Suppressor macrophage (primary cell): Measurements from ENCODE around the gene ZFYVE28.
A peak's percentile ranks its signal among the peaks of the same experiment; 100 is the strongest.
"Not testable (repeated sequence)": the region's sequence is repeated elsewhere in the genome, so short reads cannot be mapped to it uniquely, and the experiment has no call there.

Source experiments
- DNase-seq, 4 experiments: peaks; one replicate each; pipeline ENCODE4 v3.0.0-alpha.2; 2020 to 2022

ZFYVE28 gene

DNA sequence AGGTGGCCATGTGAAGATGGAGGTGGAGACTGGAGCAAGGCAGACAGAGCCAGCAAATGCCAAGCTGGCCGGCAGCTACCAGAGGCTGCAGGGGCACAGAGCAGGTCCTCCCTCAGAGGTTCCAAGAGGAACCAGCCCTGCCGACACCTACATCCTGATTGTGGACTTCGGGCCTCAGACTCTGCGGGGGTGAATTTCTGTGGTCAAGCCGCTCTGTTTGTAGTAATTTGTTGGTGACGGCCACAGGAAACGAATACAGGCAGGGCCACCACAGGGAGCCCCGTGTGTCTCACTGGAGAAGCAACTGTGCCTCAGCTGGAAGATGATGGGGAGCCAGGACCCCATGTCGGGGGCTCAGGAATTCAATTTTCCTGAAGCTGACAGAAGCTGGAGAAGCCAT is 28.3 kb downstream of the ZFYVE28 start:
- DNase-seq, result peak; percentile 61 to 81 (median 74)

DNA sequence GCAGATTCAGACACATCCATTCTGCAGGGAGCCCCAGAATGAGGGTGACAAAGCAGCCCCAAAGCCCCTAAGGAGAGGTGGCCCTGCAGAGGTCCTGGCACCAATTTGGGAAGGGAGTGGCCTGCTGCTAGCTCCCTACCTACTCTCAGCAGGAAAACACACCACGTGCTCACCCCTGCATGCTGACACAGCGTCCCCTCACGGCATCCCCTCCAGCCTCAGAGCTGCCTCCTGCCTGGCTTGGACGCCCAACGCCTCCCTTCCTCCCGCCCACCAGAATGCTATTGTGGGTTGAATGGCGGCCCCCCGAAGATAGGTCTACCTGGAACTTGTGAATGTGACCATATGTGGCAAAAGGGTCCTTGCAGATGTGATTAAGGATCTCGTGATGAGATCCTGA is 28.8 kb downstream of the ZFYVE28 start:
- DNase-seq, result no peak

DNA sequence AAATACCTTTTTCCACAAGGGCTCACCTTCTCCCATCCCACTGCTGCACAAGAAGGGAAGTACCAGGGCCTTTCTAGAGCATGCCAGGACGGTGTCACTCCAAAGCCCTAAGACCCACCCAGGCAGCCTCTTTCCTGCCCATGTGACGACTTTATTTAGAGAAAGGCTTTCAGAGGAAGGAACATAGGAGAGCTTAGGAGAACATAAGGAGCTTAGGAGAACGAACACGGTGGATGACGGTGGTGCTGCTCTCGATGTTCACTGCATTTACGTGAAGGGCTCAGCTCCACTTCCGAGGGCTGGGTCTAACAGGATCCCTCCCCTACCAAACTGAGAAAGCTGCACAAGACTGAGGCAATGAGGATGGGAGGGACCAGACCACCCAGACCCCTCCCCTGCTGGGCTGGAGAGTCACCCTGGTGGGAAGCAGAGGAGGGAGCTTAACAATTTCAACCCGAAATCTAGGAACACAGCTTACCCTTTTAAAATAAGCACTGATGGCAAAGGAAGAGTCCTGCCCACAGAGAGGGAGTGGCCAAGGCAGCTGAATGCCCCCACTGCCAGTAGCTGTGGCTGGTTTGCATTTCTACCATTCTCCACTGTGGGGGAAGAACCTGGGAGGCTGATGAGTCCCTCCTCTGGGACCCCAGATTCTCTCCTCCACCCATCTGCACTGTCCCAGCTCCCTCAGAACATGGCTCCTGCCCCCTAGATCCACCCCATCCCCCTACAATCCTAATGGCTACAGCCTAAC is 29.8 kb downstream of the ZFYVE28 start:
- peak in 3 of 4 experiments; percentile 32 to 46 (median 35) for DNase-seq

DNA sequence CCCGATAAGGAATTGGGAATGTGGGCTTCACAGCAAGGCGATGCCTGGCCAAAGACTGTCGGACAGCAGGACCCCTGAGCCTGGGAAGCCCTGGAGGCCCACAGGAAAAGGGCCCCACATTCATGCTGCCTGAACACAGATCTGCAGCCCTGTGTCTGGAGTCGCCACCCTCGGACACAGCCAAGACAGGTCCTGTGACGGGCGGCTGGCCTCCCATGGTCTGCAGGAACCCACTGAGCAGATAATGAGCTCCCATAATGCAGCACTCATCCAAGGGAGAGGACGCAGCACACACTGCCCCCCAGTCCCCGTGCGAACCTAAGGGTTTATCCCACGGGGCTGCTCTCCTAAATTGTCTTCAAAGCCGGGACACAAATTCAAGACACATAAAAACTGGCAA is 30.6 kb downstream of the ZFYVE28 start:
- no peak for DNase-seq

DNA sequence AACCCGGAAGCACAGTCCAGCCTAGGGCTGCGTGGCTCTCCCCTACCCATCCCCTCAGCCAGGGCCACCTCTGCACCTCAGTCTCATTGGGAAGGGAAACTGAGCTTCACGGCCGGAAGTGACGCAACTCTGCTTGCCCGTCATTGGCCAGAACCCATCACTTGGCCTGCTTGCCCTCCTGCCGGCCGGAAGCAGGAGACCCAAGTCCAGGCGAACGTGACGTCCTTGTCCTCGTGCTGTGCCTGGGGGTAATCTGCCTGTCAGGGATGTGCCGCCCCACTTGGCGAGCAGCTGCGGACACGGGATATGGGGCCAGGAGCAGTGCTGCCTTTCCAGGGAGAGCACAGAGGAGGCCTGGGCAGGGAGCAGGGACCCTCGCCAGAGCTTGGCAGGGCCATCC is 31.2 kb downstream of the ZFYVE28 start:
- no peak for DNase-seq

DNA sequence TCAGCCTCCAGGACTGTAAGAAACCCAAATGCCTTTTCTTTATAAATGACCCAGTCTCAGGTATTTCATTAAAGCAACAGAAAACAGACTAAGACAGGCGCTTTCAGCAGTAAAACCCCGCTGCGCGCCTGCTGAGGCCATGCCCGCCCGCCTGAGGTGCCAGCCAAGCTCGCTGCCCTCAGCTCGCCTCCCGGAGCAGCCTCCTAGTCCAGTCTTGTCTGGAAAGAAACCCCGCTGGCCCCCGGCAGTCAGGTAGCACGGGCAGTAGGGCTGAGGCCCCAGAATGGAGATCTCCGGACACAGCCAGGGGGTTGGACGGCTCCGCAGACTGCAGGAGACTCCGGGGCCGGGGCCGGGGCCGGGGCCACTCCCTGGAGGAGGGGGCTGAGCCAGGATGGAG is 31.7 kb downstream of the ZFYVE28 start:
- DNase-seq, result no peak

DNA sequence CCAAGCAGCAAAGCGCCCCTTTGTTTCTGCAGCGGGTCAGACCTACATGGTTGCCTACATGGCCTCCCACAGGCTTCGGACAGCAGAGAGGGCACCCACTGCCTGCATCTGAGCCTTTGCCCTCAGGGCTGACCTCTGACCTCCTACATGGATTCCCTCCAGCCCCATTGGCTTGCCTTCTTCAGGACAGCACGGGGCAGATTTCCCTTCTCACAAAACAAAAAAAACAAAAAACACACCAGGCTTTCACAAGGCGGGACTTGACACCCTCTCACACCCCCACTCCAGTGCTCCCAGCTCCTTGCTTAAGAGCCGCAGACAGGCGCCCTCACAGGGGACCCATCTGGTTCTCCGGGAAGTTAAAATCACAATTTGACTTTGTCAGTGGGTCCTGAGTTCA is 32.9 kb downstream of the ZFYVE28 start:
- no peak for DNase-seq

DNA sequence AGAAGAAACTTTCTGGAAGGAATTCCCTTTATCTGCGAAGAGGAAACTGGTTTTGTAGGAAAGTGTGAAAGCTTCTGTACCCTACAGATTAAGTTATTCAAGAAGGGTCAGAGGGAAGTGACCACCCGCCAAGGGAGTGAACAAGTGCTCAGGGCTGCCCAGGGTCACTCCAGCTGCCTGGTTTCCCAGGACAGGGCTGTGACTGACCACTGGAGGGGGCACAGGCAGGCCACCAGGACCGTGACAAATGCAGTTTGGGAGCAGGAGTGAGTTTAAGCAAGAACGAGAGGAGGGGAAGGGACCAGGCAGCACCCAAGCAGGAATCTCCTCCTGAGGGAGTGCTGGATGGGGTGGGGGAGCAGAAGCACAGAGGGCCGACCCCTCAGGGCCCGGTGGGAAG is 34.2 kb downstream of the ZFYVE28 start:
- peak in 1 of 4 experiments; percentile 11 for DNase-seq

DNA sequence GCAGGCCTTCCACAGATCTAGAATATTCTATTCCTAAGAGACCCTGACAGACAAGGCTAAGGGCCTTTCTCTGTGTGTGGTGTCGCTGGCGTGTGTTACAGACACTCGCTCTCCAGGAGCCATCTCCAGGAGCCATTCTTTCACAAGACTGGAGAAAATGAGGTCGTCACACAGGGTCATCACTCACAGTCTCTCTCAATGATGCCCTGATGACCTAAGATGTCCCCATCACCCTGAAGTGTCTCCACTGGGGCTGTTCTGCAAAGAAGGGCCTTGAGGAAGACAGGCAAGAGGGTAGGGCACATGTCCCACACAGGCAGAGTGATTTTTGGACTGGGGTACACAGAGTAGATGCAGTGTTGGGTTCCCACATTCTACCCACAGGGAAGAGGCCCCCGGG is 34.7 kb downstream of the ZFYVE28 start:
- peak in 3 of 4 experiments; percentile 24 to 46 (median 34) for DNase-seq

DNA sequence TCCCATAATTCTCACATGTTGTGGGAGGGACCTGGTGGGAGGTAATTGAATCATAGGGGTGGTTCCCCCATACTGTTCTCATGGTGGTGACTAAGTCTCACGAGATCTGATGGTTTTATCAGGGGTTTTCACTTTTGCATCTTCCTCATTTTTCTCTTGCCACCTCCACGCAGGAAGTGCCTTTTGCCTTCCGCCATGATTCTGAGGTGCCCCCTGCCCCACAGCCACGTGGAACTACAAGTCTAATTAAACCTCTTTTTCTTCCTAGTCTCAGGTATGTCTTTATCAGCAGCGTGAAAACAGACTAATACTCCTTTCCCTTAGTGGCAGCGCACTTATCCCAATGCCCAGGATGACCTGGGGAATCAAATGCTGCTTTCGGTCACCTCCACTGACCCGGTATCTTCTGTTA is 35.2 kb downstream of the ZFYVE28 start:
- peak; percentile 73 to 89 (median 78) for DNase-seq

DNA sequence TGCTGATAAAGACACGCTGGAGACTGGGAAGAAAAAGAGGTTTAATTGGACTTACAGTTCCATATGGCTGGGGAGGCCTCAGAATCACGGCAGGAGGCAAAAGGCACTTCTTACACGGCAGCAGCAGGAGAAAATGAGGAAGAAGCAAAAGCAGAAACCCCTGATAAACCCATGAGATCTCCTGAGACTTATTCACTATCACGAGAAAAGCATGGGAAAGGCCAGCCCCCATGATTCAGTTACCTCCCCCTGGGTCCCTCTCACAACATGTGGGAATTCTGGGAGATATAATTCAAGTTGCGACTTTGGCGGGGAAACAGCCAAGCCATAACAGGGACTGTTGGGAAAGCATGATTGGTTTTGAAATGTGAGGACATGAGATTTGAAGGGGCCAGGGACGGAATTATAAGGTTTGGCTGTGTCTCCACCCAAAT is 35.7 kb downstream of the ZFYVE28 start:
- DNase-seq, result peak; percentile 64 to 77 (median 74)

DNA sequence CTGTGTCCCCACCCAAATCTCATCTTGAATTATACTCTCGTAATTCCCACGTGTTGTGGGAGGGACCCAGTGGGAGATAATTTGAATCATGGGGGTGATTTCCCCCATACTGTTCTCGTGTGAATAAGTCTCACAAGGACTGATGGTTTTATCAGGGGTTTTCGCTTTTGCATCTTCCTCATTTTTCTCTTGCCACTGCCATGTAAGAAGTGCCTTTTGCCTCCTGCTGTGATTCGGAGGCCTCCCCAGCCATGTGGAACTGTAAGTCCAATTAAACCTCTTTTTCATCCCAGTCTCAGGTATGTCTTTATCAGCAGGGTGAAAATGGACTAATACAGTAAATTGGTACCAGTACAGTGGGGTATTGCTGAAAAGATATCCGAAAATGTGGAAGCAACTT is 37.9 kb downstream of the ZFYVE28 start:
- not testable (repeated sequence) for DNase-seq

DNA sequence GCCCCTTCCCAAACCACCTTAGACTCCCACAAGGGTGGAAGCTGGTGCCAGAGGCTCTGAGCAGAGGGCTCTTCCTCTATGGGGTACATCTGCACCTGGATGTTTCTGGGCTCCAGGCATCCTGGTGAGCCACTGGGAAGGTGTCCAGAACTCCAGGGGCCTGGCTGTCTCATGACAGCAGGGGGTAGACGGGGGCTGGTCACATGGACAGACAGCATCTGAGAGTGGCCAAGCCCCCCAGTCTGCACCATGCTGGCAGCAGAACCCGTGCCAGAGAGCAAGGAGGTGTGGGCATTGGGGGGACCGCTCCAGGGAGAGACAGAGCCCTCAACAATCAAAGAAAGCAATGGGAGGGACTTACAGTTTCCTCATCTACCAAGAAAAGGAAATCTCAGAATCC is 39.5 kb downstream of the ZFYVE28 start:
- DNase-seq, result no peak

DNA sequence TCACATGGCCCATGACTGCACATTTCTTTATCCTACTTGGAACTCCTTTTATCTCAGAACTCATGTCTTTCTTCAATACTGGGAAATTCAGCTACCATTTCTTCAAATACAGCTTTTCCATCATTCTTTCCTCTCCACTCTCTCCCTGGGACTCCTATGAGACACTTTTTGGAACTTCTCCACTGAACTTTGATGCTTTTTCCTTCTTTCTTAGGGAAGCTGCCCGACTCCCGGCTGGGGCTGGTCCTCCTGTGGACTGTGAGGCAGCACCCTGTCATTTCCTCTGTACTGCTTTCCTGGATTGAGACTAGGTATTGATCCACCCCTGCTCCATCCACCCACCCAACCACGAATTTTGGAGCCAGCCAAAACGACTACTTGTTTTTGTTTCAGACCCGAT is 40.0 kb downstream of the ZFYVE28 start:
- no peak for DNase-seq

DNA sequence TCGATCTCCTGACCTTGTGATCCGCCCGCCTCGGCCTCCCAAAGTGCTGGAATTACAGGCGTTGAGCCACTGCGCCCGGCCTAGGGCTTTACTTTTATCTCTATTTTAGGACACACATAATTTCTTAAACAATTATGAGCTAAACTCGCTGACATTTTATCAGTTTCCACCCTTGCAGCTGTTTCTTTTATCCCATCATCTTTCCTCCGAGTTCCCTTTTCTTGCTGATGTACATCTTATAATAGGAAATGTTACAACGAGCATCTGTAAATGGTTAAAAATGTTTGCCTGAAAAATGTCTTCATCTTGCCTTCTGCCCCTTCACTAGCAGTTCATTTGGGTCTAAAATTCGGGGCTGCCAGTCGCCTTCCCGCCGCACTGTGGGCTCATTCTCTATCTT is 41.2 kb downstream of the ZFYVE28 start:
- no peak for DNase-seq

DNA sequence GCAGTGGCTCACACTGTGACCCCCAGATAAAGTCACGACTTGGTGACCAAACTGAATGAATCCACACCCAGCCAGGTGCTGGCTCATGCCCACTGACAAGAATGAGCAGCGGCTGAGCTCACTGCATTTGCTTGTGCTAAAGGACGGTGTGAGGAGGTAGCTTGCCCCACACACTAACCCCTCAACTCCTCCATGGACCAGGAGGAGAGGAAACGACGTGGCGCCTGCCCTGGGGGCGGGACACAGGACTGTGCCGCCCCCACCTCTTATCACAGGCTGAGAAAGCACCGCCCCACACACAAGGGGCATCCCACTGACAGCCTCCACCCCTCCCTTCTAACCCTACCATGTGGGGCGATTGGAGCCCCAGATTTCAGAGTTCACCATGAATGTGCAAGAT is 43.0 kb downstream of the ZFYVE28 start:
- no peak for DNase-seq

DNA sequence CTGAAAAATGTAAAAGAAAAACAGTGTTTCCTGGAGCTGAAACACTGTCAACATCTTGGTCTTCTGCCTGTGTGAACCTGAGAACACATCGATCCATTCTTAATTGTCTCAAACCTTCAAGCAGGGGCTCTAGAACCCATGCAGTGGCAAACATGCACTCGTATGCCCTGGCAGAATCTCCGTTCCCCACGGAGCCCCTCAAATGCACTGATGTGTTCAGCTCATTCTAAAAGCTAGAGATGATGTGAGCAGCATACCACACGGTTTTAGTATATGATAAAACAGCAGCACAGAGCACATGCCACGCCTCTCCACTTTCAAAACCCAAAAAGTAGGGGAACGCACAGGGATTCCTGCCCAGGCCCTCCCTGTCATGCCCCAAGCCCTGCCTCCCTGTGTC is 44.9 kb downstream of the ZFYVE28 start:
- no peak for DNase-seq

DNA sequence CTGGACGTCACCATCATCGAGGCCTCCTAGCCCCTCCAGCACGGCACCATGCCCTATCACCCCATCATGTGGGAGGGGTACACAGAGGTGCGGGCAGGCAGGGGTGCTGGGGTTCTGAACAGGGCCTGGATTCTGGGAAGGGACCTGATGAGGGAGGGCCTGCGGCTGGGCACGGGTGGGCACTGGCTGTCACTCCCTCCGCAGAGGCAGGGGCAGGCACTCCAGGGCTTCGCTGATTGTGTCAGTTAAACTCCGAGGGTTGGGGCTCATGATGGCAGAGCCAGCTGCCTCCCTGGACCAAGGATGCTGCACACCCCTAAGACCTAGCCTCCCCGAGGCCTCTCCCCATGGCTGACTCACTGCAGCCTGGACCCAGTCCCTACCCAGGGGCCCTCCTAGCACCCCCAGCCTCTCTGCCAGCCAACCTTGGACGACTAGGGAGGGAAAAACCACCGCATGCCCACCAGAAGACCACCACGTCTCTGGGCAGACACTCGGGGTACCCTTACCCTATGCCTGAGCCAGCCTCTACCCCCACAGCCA is 45.9 kb downstream of the ZFYVE28 start:
- no peak for DNase-seq

DNA sequence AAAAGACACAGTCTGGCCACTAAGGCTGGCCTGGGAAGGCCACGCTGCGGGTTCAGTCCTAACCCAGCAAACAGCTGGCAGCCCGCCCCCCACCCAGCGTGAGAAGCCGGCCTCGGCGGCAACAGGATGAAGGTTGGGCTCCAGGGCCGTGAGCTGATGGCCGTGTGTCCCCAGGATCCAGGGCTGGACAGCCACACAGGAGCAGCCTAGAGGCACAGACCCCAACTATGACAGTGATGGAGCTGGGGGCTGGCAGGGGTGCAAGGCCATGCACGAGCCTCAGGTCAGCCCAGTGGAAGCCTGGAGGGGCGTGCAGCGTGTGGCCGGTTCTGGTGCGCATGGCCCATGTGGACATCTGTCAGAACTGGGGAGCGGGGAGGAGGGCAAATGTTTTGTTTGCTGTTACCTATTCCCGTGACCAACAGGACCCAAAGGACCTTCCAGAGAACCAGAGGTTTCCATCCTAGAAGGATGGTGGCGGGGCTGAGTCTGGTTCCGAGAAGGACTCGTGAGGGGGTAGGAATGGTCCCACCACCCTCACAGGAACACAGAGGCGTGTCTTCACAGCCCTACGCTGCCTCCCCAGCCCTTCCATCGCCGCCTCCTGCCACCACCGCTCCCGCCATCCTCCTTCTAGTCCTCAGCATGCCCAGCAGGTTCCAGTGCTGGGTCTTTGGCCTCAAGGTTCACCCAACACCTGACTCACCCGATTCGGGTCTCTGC is 46.5 kb downstream of the ZFYVE28 start:
- peak in 1 of 4 experiments; percentile 1 for DNase-seq

DNA sequence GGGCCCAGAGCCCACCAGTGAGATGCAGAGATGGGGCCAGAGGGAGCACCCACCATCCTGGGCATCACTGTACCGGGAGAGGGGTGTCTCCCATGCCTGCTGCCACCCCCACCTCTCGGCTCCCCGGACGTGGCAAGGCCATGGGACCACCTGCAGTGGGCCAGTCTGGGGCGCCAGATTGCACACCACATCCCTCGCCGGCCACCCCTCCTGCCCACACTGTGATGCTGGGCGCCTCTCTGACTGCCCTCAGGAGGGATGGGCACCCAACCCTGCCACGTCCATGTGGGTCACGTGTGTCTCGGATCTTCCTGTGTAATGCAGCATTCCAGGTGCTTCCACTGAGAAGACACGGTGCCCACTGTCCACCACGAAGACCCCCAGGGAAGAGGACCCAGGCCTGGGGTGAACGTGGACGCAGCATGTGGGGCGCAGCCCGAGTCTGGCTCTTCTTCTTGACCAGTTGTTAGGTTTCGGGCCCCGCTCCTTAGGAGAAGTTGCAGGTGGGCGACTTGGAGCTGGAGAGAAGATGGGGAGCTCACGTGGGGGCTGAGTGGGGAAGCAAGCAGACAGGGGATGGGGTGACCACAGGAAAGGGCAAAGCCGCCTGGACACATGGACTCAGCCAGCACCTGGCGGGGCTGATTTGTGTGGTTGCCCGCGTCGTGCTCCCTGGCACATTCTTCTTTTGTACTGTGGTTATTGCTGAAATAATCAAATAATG is 47.7 kb downstream of the ZFYVE28 start:
- DNase-seq, result no peak

DNA sequence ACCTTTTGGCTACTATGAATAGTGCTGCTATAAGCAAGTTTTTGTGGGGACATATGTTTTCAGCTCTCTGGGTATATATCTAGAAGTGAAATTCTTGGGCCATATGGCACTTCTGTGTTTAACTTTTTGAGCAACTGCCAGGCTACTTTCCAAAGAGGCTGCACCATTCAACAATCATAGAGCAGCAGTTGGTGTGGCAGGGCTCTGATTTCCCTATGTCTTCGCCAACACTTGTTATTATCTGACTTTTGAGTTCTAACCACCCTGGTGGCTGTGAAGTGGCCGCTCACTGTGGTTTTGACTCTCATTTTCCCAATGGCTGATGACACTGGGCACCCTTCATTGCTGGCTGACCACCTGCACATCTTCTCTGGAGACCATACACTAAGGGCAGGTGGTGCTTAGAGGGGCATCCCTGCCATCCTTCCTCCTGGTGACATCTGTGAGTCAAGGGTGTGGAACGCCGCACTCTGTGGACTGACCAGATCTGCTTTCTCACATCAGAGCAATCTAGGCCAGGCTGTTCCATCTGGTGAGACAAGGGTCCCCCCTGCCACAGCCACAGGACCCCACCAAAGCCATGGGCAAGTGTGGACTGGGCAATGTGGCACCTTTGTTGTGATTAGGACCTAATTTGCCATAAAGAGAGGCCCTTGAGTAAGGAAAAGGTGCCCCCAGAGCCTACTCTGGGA is 49.6 kb downstream of the ZFYVE28 start:
- no peak for DNase-seq

DNA sequence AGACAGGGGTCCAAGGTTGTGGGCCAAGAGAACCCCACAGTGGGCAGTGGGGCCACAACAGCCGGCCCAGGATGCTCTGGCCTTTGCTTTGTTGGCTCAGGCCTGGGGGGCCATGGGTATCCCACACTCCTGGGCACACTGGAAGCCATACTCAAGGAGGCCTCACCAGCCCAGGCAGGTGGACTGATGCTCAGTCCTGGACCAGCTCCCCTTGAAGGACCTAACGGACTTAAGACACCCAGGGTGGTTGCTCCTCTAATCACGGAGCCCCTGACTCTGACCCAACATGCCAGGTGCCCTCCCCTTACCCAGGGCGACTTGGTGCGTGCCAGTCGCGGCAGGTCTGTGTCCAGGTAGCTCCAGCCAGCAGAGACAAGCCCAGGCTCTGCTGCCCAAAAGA is 50.8 kb downstream of the ZFYVE28 start:
- no peak for DNase-seq
